HUES6 (cell line): ENCODE results near the gene GH1.
A peak's percentile ranks its signal among the peaks of the same experiment; 100 is the strongest.
"Not testable (repeated sequence)": the region's sequence is repeated elsewhere in the genome, so short reads cannot be mapped to it uniquely, and the experiment has no call there.

Experiments used
- H3K27ac ChIP-seq: 2 replicates; pipeline ENCODE4 v1.7.0; 2013; ENCODE audit warnings: low read depth, mild to moderate bottlenecking, low read length, inconsistent platforms
- H3K27me3 ChIP-seq: 2 replicates; pipeline ENCODE4 v1.6.1; 2013; ENCODE audit warnings: low read length; ENCODE audit not compliant: control insufficient read depth, insufficient read depth
- H3K36me3 ChIP-seq: 2 replicates; pipeline ENCODE4 v1.6.1; 2013; ENCODE audit warnings: low read length; ENCODE audit not compliant: control insufficient read depth, insufficient read depth
- H3K4me1 ChIP-seq: 2 replicates; pipeline ENCODE4 v1.6.1; 2013; ENCODE audit warnings: low read length; ENCODE audit not compliant: control insufficient read depth, insufficient read depth
- H3K4me3 ChIP-seq: 2 replicates; pipeline ENCODE4 v1.5.1; 2013; ENCODE audit warnings: low read depth, low read length
- H3K9ac ChIP-seq: one replicate; pipeline ENCODE4 v1.6.1; 2013; ENCODE audit warnings: mild to moderate bottlenecking, low read length
- H3K9me3 ChIP-seq: 2 replicates; pipeline ENCODE4 v1.6.1; 2013; ENCODE audit warnings: low read depth, low read length; ENCODE audit not compliant: control insufficient read depth, insufficient read depth

Gene GH1

GRCh38 chr17:63892316-63893037 lies 26.2 kb downstream of the GH1 start:
- H3K36me3 ChIP-seq, H3K4me3 ChIP-seq, H3K9ac ChIP-seq, H3K9me3 ChIP-seq, H3K27ac ChIP-seq, H3K27me3 ChIP-seq, H3K4me1 ChIP-seq: not testable (repeated sequence)

GRCh38 chr17:63889026-63889848 lies 29.4 kb downstream of the GH1 start:
- H3K27me3 ChIP-seq, H3K9ac ChIP-seq, H3K4me3 ChIP-seq, H3K4me1 ChIP-seq, H3K9me3 ChIP-seq, H3K36me3 ChIP-seq, H3K27ac ChIP-seq: not testable (repeated sequence)

- peaks cover 14% of the 10 kb centered on the region for H3K4me1 ChIP-seq
- not testable (repeated sequence) for H3K9ac ChIP-seq, H3K27me3 ChIP-seq, H3K4me3 ChIP-seq, H3K27ac ChIP-seq, H3K9me3 ChIP-seq, H3K36me3 ChIP-seq
Measured at GRCh38 chr17:63885119-63885518, 33.5 kb downstream of the GH1 start.

- H3K9me3 ChIP-seq, H3K4me3 ChIP-seq, H3K27ac ChIP-seq, H3K36me3 ChIP-seq, H3K9ac ChIP-seq, H3K27me3 ChIP-seq: not testable (repeated sequence)
- H3K4me1 ChIP-seq, result peaks cover 14% of the 10 kb centered on the region
Measured at GRCh38 chr17:63882626-63883126, 36.0 kb downstream of the GH1 start.

GRCh38 chr17:63881935-63882601 lies 36.6 kb downstream of the GH1 start, which contains the start of gene GH2:
Gene GH2, minus strand, starts transcription at chr17:63881944. Its CDS starts 143 bp downstream, at chr17:63881801.
- no peak within 1 kb of the TSS for H3K9ac ChIP-seq
- no peaks in the 10 kb centered on the region for H3K9me3 ChIP-seq
- no peaks in the 10 kb centered on the region for H3K36me3 ChIP-seq
- peaks cover 14% of the 10 kb centered on the region for H3K4me1 ChIP-seq
- H3K27ac ChIP-seq, result no peak within 1 kb of the TSS
- H3K4me3 ChIP-seq, result peak within 1 kb of the TSS; percentile 16; the same call in 1 of the 2 replicates
- H3K27me3 ChIP-seq, result no peaks in the 10 kb centered on the region

GRCh38 chr17:63881337-63881736 lies 37.3 kb downstream of the GH1 start:
- not testable (repeated sequence) for H3K36me3 ChIP-seq, H3K27me3 ChIP-seq, H3K9me3 ChIP-seq, H3K27ac ChIP-seq, H3K9ac ChIP-seq
- H3K4me3 ChIP-seq, result peak overlapping the region; percentile 16; the same call in 1 of the 2 replicates
- H3K4me1 ChIP-seq, result peaks cover 14% of the 10 kb centered on the region

GRCh38 chr17:63880706-63881105 lies 37.9 kb downstream of the GH1 start:
- no peaks in the 10 kb centered on the region for H3K36me3 ChIP-seq
- H3K4me1 ChIP-seq, result peaks cover 14% of the 10 kb centered on the region
- no peaks in the 10 kb centered on the region for H3K27me3 ChIP-seq
- no peak overlapping the region for H3K9ac ChIP-seq
- H3K27ac ChIP-seq, result no peak overlapping the region
- no peak overlapping the region for H3K4me3 ChIP-seq
- H3K9me3 ChIP-seq, result no peaks in the 10 kb centered on the region

- H3K27me3 ChIP-seq, H3K36me3 ChIP-seq, H3K9me3 ChIP-seq, H3K4me3 ChIP-seq, H3K27ac ChIP-seq, H3K9ac ChIP-seq: not testable (repeated sequence)
- H3K4me1 ChIP-seq, result peaks cover 14% of the 10 kb centered on the region
Measured at GRCh38 chr17:63878413-63878812, 40.2 kb downstream of the GH1 start.

GRCh38 chr17:63874693-63875092 lies 43.9 kb downstream of the GH1 start:
- H3K9me3 ChIP-seq, H3K4me3 ChIP-seq, H3K27ac ChIP-seq, H3K27me3 ChIP-seq, H3K4me1 ChIP-seq, H3K36me3 ChIP-seq, H3K9ac ChIP-seq: not testable (repeated sequence)

GRCh38 chr17:63874061-63874626 lies 44.5 kb downstream of the GH1 start:
- not testable (repeated sequence) for H3K9ac ChIP-seq, H3K27me3 ChIP-seq, H3K36me3 ChIP-seq, H3K27ac ChIP-seq, H3K4me3 ChIP-seq, H3K9me3 ChIP-seq, H3K4me1 ChIP-seq

- H3K27ac ChIP-seq, H3K4me3 ChIP-seq, H3K36me3 ChIP-seq, H3K9ac ChIP-seq, H3K27me3 ChIP-seq, H3K9me3 ChIP-seq, H3K4me1 ChIP-seq: not testable (repeated sequence)
Measured at GRCh38 chr17:63873577-63873976, 45.1 kb downstream of the GH1 start, which contains the start of gene CSH2. Gene CSH2, minus strand, starts transcription at chr17:63873677. Its CDS starts 63 bp downstream, at chr17:63873614.
